Mesenchymal stem cell (in vitro differentiated cells and primary cell): ENCODE measurements around the gene PGR. TPM values are rescaled to one million over a fixed set of nuclear protein-coding genes. Genes with fewer than 3 reads are reported as not detected.

Source experiments
- DNase-seq: peaks from one replicate; pipeline ENCODE4 v3.0.0-alpha.2; 2013
- H2AFZ ChIP-seq: one replicate; pipeline ENCODE4 v1.6.1; 2013; ENCODE audit warnings: low read depth, mild to moderate bottlenecking, control low read depth, inconsistent platforms, low read length, moderate library complexity
- H2AK5ac ChIP-seq: 2 replicates; pipeline ENCODE4 v1.6.1; 2013; ENCODE audit warnings: low read length, moderate library complexity, mild to moderate bottlenecking, inconsistent platforms; ENCODE audit not compliant: severe bottlenecking
- H2BK120ac ChIP-seq: one replicate; pipeline ENCODE4 v1.6.1; 2013; ENCODE audit warnings: low read depth, mild to moderate bottlenecking, inconsistent platforms, low read length, moderate library complexity
- H2BK12ac ChIP-seq, 2 experiments: one replicate each; pipeline ENCODE4 v1.6.1; 2013; ENCODE audit warnings: inconsistent platforms in 2 of 2, low read length in 2 of 2, mild to moderate bottlenecking in 2 of 2, moderate library complexity in 2 of 2, control low read depth in 1 of 2
- H2BK15ac ChIP-seq: one replicate; pipeline ENCODE4 v1.6.1; 2013; ENCODE audit warnings: mild to moderate bottlenecking, low read depth, inconsistent platforms; ENCODE audit not compliant: poor library complexity, severe bottlenecking
- H2BK5ac ChIP-seq: 2 replicates; pipeline ENCODE4 v1.6.1; 2013; ENCODE audit warnings: low read depth, mild to moderate bottlenecking, low read length, control low read depth, inconsistent platforms; ENCODE audit not compliant: poor library complexity, severe bottlenecking
- H3K14ac ChIP-seq, 2 experiments: one replicate each; pipeline ENCODE4 v1.6.1; 2013; ENCODE audit warnings: inconsistent platforms in 2 of 2, low read length in 2 of 2, control low read depth in 1 of 2, mild to moderate bottlenecking in 1 of 2, moderate library complexity in 1 of 2
- H3K18ac ChIP-seq, 2 experiments: one replicate each; pipeline ENCODE4 v1.6.1; 2013; ENCODE audit warnings: inconsistent platforms in 2 of 2, low read length in 2 of 2, control low read depth in 1 of 2, low read depth in 1 of 2, mild to moderate bottlenecking in 1 of 2
- H3K23ac ChIP-seq, 2 experiments: one replicate each; pipeline ENCODE4 v1.6.1; 2013; ENCODE audit warnings: inconsistent platforms in 2 of 2, low read length in 2 of 2, mild to moderate bottlenecking in 2 of 2, moderate library complexity in 2 of 2, control low read depth in 1 of 2
- H3K27ac ChIP-seq: 2 replicates; pipeline ENCODE4 v1.5.1; 2013; ENCODE audit warnings: mild to moderate bottlenecking, moderate library complexity, low read length, control low read depth, inconsistent platforms; ENCODE audit not compliant: poor library complexity, severe bottlenecking
- H3K27me3 ChIP-seq, 2 experiments: 2 replicates each; pipeline versions ENCODE4 v1.6.1 to v1.7.0; 2013; ENCODE audit warnings: low read length in 2 of 2, mild to moderate bottlenecking in 2 of 2, moderate library complexity in 2 of 2, control low read depth in 1 of 2, inconsistent platforms in 1 of 2; ENCODE audit not compliant: control insufficient read depth in 1 of 2, insufficient read depth in 1 of 2
- H3K36me3 ChIP-seq, 2 experiments: 2 replicates each; pipeline versions ENCODE4 v1.6.1 to v1.7.0; 2013; ENCODE audit warnings: low read length in 2 of 2, control low read depth in 1 of 2, inconsistent platforms in 1 of 2, low read depth in 1 of 2, mild to moderate bottlenecking in 1 of 2; ENCODE audit not compliant: insufficient read depth in 2 of 2, control insufficient read depth in 1 of 2
- H3K4ac ChIP-seq, 2 experiments: one replicate each; pipeline ENCODE4 v1.6.1; 2013; ENCODE audit warnings: inconsistent platforms in 2 of 2, low read length in 2 of 2, mild to moderate bottlenecking in 2 of 2, moderate library complexity in 2 of 2, control low read depth in 1 of 2, low read depth in 1 of 2
- H3K4me1 ChIP-seq: 2 replicates; pipeline ENCODE4 v1.6.1; 2013; ENCODE audit warnings: low read depth, low read length, control low read depth; ENCODE audit not compliant: control insufficient read depth, insufficient read depth
- H3K4me2 ChIP-seq: 2 replicates; pipeline ENCODE4 v1.6.1; 2013; ENCODE audit warnings: low read length, mild to moderate bottlenecking, inconsistent platforms; ENCODE audit not compliant: poor library complexity, severe bottlenecking
- H3K4me3 ChIP-seq, 2 experiments: 2 replicates each; pipeline versions ENCODE4 v1.5.1 to v1.7.0; 2013; ENCODE audit warnings: low read length in 2 of 2, mild to moderate bottlenecking in 2 of 2, control low read depth in 1 of 2, low read depth in 1 of 2; ENCODE audit not compliant: insufficient read depth in 1 of 2
- H3K79me1 ChIP-seq: replicated peaks from 2 replicates; pipeline ENCODE4 v1.6.1; 2013; ENCODE audit warnings: mild to moderate bottlenecking, control low read depth, low read length, inconsistent platforms; ENCODE audit not compliant: poor library complexity, severe bottlenecking
- H3K9ac ChIP-seq: 2 replicates; pipeline ENCODE4 v1.7.0; 2013; ENCODE audit warnings: mild to moderate bottlenecking, low read length, moderate library complexity
- H3K9me3 ChIP-seq: 2 replicates; pipeline ENCODE4 v1.7.0; 2013; ENCODE audit warnings: mild to moderate bottlenecking, low read length; ENCODE audit not compliant: control insufficient read depth
- H4K8ac ChIP-seq: one replicate; pipeline ENCODE4 v1.6.1; 2013; ENCODE audit warnings: inconsistent platforms, mild to moderate bottlenecking, low read length, moderate library complexity
- H4K91ac ChIP-seq: one replicate; pipeline ENCODE4 v1.6.1; 2013; ENCODE audit warnings: mild to moderate bottlenecking, low read length, inconsistent platforms
- WGBS: methylation state at CpG from one replicate; pipeline ENCODE4 v1.1.7; 2013; ENCODE audit warnings: mixed read lengths; 5-methylcytosine and 5-hydroxymethylcytosine counted together
- polyA plus RNA-seq, 2 experiments: library from polyadenylated mRNA; stranded (reverse); fragments of 200-250 nt; gene quantifications; one replicate each; pipeline ENCODE4 v1.2.3, GENCODE V29; 2013

The PGR gene
- not detected for polyA plus RNA-seq (2013, experiment 1 of 2)
- not detected for polyA plus RNA-seq (2013, experiment 2 of 2)

DNA sequence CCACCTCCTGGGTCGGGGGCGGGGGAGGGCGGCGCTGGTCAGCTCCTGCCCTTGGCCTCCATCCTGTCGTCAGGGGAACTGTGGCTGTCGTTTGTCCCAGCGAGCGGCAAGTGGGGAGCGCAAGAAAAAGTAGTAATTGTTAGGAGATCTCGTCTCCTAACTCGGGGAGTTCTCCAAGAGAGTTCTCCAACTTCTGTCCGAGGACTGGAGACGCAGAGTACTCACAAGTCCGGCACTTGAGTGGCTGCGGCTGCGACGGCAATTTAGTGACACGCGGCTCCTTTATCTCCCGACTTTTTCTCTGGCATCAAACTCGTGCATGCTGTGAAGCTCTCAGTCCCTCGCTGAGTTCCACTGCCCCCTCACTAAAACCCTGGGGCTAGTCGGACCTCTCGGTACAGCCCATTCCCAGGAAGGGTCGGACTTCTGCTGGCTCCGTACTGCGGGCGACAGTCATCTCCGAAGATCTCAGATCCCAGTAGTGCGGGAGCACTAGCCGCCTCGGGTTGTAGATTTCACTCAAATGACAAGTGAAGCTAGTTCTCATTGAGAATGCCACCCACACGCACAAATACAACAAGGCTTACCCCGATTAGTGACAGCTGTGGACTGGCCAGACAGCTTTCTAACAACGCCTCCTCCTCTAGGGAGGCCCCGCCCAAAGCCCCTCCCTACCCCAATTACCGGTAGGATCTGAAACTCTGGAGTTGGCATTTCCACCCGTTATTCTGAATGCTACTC is at the start of gene PGR:
PGR (minus strand) TSS at position 611 of the 741 bp plus-strand sequence. CDS start 743 bp downstream, outside the sequence.
- Histone ChIP-seq H3K4ac (no peak within 1 kb of the TSS), H3K36me3 (no peaks in the 10 kb centered on the region), H3K27me3 (peaks cover 39 to 44% of the 10 kb centered on the region in 2 experiments), H2BK15ac (no peak within 1 kb of the TSS), H4K8ac (no peak within 1 kb of the TSS), H4K91ac (no peak within 1 kb of the TSS), H3K4me3 (peak within 1 kb of the TSS; percentile 12 to 84), H2BK120ac (no peak within 1 kb of the TSS), H2BK5ac (no peak within 1 kb of the TSS), H3K27ac (no peak within 1 kb of the TSS), H2AK5ac (no peak within 1 kb of the TSS), H3K14ac (no peak within 1 kb of the TSS), H3K79me1 (no peaks in the 10 kb centered on the region), H2BK12ac (no peak within 1 kb of the TSS), H3K18ac (no peak within 1 kb of the TSS), H3K23ac (peak within 1 kb of the TSS in 1 of 2 experiments; percentile 84), H3K9me3 (no peaks in the 10 kb centered on the region), H2AFZ (no peak within 1 kb of the TSS), H3K4me1 (peaks cover 23% of the 10 kb centered on the region), H3K9ac (no peak within 1 kb of the TSS), H3K4me2 (peak within 1 kb of the TSS; percentile 63)
- under 1% methylated on average over 36 of the region's 38 CpGs for WGBS
- peak; percentile 4 for DNase-seq

DNA sequence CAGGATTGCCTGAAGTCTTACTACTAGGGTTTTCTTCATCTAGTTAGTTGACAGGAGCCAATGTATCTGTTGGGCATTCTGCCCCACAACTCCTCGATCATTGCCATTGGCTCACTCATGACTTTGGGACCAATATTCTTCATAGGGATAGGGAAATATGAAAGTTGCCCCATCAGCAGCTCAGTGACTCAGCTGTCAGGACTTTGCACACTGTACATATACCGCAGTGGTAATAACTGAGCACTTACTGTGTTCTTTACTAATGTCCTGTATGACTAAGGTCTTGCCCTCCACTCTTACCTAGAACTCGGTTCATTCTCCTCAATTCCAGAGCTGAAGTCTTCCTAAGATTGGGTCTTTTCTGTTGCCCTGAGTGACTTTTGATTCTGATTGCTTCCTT is 46.8 kb upstream of the PGR start:
- Histone ChIP-seq H3K4me3 (no peak overlapping the region), H3K36me3 (no peaks in the 10 kb centered on the region), H3K27me3 (no peaks in the 10 kb centered on the region), H3K9me3 (peaks cover 2% of the 10 kb centered on the region), H3K9ac (no peak overlapping the region), H3K4ac (no peak overlapping the region), H2AFZ (no peak overlapping the region), H2BK5ac (no peak overlapping the region), H4K91ac (no peak overlapping the region), H3K4me1 (no peaks in the 10 kb centered on the region), H2BK15ac (no peak overlapping the region), H2AK5ac (no peak overlapping the region), H3K27ac (no peak overlapping the region), H3K79me1 (no peaks in the 10 kb centered on the region), H3K14ac (no peak overlapping the region), H2BK12ac (no peak overlapping the region), H4K8ac (no peak overlapping the region), H3K23ac (no peak overlapping the region), H2BK120ac (no peak overlapping the region), H3K4me2 (no peak overlapping the region), H3K18ac (no peak overlapping the region)
- no peak for DNase-seq
- WGBS: 68% methylated on average over 3 of the region's 3 CpGs

DNA sequence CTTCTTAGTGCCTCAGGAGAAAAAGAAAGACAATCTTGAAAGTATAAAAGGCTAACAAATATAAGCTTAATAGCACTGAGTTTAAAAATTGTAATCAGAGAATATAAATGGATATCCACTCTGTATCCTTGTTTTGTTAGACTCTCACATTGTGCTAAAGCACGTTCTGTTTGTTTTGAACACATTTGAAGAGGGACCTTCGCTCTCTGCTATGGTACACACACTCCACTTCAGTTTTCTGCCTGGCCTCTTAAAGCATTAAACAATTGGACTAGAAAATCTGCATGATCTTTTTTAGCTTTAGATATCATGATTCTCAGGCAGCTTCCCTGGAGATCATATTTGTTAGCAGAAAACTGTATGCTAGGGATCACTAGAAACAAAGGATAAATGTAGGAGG is 40.3 kb upstream of the PGR start:
- H2BK15ac ChIP-seq: no peak overlapping the region
- WGBS: 44% methylated on average over 2 of the region's 2 CpGs
- H2BK120ac ChIP-seq: no peak overlapping the region
- no peak overlapping the region for H3K18ac ChIP-seq
- no peak overlapping the region for H2BK12ac ChIP-seq
- no peak overlapping the region for H3K9ac ChIP-seq
- H3K4me3 ChIP-seq: no peak overlapping the region
- no peaks in the 10 kb centered on the region for H3K27me3 ChIP-seq
- H3K79me1 ChIP-seq: no peaks in the 10 kb centered on the region
- H2AK5ac ChIP-seq: no peak overlapping the region
- H3K14ac ChIP-seq: no peak overlapping the region
- no peak overlapping the region for H4K91ac ChIP-seq
- H3K23ac ChIP-seq: no peak overlapping the region
- no peak overlapping the region for H3K4ac ChIP-seq
- H3K4me2 ChIP-seq: no peak overlapping the region
- H2BK5ac ChIP-seq: no peak overlapping the region
- no peak overlapping the region for H3K27ac ChIP-seq
- no peak overlapping the region for H4K8ac ChIP-seq
- no peak overlapping the region for H2AFZ ChIP-seq
- H3K36me3 ChIP-seq: no peaks in the 10 kb centered on the region
- peaks cover 16% of the 10 kb centered on the region for H3K9me3 ChIP-seq
- DNase-seq: no peak
- H3K4me1 ChIP-seq: no peaks in the 10 kb centered on the region

DNA sequence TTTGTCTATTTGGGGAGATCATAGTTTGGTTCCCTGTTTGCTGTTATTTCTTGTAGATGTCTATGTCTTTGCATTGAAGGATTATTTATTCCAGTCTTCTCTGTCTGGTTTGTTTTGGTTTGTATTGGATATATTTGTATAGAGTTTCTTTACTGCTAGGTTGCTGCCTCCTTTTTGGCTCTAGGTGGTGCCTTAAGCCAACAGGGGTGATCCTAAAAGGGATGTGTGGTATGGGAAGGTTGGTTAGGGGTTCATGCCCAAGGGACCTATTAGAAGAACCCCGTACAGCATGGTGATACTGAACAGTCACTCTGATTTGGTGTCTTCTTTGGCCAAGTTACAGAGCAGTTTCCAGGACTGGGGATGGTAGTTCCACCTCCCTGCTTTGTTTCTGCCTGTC is 36.4 kb upstream of the PGR start:
- Histone ChIP-seq H3K9ac (no peak overlapping the region), H2BK120ac (no peak overlapping the region), H3K4me1 (no peaks in the 10 kb centered on the region), H2BK5ac (no peak overlapping the region), H3K23ac (no peak overlapping the region), H3K79me1 (no peaks in the 10 kb centered on the region), H3K4me3 (no peak overlapping the region), H2BK12ac (no peak overlapping the region), H3K27ac (no peak overlapping the region), H3K27me3 (no peaks in the 10 kb centered on the region), H3K14ac (no peak overlapping the region), H3K36me3 (no peaks in the 10 kb centered on the region), H3K4ac (no peak overlapping the region), H3K18ac (no peak overlapping the region), H4K8ac (no peak overlapping the region), H3K9me3 (peaks cover 16% of the 10 kb centered on the region), H2AFZ (no peak overlapping the region), H2AK5ac (no peak overlapping the region), H2BK15ac (no peak overlapping the region), H4K91ac (no peak overlapping the region), H3K4me2 (no peak overlapping the region)
- 78% methylated on average over 1 of the region's 1 CpG for WGBS
- no peak for DNase-seq
